ENCODE measurements around the gene SLC25A42. TPM values are rescaled to one million over a fixed set of nuclear protein-coding genes. Genes with fewer than 3 reads are reported as not detected.

Gene SLC25A42
- total RNA-seq, 1 donor from 2014 or later, result 10.6 TPM

DNA sequence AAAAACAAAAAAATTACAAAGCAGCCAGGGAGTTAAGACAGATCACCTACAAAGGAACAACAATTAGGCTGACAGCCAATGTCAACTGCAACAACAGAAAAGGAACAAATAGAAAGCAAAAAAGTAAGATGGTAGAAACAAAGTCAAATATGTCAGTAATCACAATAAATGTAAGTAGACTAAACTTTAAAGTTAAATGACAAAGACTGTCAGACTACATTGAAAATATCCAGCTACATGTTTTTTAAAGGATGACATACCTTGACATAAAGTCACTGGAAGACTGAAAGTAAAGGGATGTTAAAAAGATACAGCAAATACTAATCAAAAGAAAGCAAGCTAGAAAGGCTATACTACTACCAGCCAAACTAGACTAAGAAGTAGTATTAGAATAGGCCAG is 59.6 kb downstream of the SLC25A42 start:
- H3K9me3 Mint-ChIP-seq (ENCODE audit: unreplicated experiment), result peaks cover 12% of the 10 kb centered on the region
- H3K36me3 Mint-ChIP-seq (ENCODE audit: unreplicated experiment), result peaks cover 36% of the 10 kb centered on the region
- no peak overlapping the region for H3K27ac Mint-ChIP-seq (ENCODE audit: unreplicated experiment)
- no peaks in the 10 kb centered on the region for H3K27me3 Mint-ChIP-seq (ENCODE audit: unreplicated experiment)
- DNase-seq (ENCODE audit: extremely low spot score, unreplicated experiment), result no peak
- H3K4me3 Mint-ChIP-seq (ENCODE audit: unreplicated experiment), result no peak overlapping the region
- no peaks in the 10 kb centered on the region for H3K4me1 Mint-ChIP-seq (ENCODE audit: unreplicated experiment)
- TF ChIP-seq, protein P1, sequence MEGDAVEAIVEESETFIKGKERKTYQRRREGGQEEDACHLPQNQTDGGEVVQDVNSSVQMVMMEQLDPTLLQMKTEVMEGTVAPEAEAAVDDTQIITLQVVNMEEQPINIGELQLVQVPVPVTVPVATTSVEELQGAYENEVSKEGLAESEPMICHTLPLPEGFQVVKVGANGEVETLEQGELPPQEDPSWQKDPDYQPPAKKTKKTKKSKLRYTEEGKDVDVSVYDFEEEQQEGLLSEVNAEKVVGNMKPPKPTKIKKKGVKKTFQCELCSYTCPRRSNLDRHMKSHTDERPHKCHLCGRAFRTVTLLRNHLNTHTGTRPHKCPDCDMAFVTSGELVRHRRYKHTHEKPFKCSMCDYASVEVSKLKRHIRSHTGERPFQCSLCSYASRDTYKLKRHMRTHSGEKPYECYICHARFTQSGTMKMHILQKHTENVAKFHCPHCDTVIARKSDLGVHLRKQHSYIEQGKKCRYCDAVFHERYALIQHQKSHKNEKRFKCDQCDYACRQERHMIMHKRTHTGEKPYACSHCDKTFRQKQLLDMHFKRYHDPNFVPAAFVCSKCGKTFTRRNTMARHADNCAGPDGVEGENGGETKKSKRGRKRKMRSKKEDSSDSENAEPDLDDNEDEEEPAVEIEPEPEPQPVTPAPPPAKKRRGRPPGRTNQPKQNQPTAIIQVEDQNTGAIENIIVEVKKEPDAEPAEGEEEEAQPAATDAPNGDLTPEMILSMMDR (IDR thresholded peaks at IDR 0.05), result no peak

DNA sequence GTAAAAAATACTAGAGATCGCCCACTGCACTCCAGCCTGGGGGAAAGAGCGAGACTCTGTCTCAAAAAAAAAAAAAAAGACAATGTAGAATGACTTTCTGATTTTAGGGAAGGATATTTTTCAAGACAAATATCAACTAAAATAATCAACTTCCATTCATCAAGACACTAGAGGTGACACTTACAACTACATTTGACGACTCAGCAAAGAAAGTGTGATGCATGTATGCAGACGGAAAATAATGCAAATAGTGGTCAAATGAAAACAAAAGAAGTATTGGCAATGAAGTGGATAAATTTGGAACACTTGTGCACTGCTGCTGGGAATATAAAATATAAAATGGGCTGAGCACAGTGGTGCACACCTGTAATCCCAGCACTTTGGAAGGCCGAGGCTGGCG is 62.3 kb downstream of the SLC25A42 start:
- Mint-ChIP-seq H3K27me3 (ENCODE audit: unreplicated experiment) (no peaks in the 10 kb centered on the region), H3K4me1 (ENCODE audit: unreplicated experiment) (no peaks in the 10 kb centered on the region), H3K36me3 (ENCODE audit: unreplicated experiment) (peaks cover 31% of the 10 kb centered on the region), H3K4me3 (ENCODE audit: unreplicated experiment) (no peak overlapping the region), H3K9me3 (ENCODE audit: unreplicated experiment) (peaks cover 12% of the 10 kb centered on the region), H3K27ac (ENCODE audit: unreplicated experiment) (no peak overlapping the region)
- TF ChIP-seq, protein P1 (IDR thresholded peaks at IDR 0.05), result no peak
- DNase-seq (ENCODE audit: extremely low spot score, unreplicated experiment), result no peak

DNA sequence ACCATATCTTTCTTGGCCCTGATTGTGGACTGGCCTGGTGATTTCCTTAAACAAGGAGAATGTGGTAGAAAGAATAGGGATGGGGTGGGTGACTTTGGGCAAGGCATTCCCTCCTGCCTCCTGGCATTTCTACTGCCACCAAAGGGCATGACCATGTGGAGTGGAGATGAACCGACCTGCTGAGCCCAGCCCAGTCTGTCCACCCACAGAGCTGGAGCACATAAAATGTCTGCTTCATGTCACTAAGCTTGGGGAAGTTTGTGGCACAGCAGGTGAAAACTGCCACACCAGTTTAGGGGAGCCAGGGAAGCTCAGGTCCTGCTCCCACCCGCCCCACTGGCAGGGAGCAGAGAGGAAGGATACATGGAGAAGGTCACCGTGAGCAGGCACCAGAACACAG is 68.2 kb downstream of the SLC25A42 start:
- H3K9me3 Mint-ChIP-seq (ENCODE audit: unreplicated experiment), result no peaks in the 10 kb centered on the region
- H3K4me3 Mint-ChIP-seq (ENCODE audit: unreplicated experiment), result no peak overlapping the region

DNA sequence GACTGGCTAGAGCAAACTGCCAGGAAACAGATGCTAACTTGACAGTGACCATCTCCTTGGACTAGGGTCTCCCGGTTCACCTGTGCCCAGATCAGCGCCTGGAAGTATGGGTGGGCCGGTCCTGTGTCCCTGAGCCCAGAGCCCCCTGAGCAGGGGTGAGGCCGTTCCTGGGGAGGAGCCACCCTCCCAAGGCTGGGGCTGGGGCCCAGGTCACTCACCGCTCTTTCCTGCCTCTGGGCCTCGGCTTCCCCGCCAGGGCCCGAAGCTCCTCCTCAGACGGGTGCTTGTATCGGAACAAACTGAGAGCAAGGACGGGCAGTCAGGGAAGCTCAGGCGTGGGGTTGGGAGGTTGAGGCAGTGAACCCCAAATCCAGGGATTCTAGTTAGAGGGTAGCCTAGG is 69.1 kb downstream of the SLC25A42 start:
- no peak for DNase-seq (ENCODE audit: extremely low spot score, unreplicated experiment)
- TF ChIP-seq, protein P1 (IDR thresholded peaks at IDR 0.05), result no peak
- peaks cover 9% of the 10 kb centered on the region for H3K36me3 Mint-ChIP-seq (ENCODE audit: unreplicated experiment)
- no peak overlapping the region for H3K4me3 Mint-ChIP-seq (ENCODE audit: unreplicated experiment)
- H3K9me3 Mint-ChIP-seq (ENCODE audit: unreplicated experiment), result no peaks in the 10 kb centered on the region
- no peaks in the 10 kb centered on the region for H3K27me3 Mint-ChIP-seq (ENCODE audit: unreplicated experiment)
- peaks cover 12% of the 10 kb centered on the region for H3K4me1 Mint-ChIP-seq (ENCODE audit: unreplicated experiment)
- H3K27ac Mint-ChIP-seq (ENCODE audit: unreplicated experiment), result no peak overlapping the region

More for the DNA sequence above, 68.2 kb downstream of the SLC25A42 start:
- Mint-ChIP-seq H3K27me3 (ENCODE audit: unreplicated experiment) (no peaks in the 10 kb centered on the region), H3K4me1 (ENCODE audit: unreplicated experiment) (peaks cover 2% of the 10 kb centered on the region), H3K36me3 (ENCODE audit: unreplicated experiment) (peaks cover 11% of the 10 kb centered on the region), H3K27ac (ENCODE audit: unreplicated experiment) (no peak overlapping the region)
- TF ChIP-seq, protein P1 (IDR thresholded peaks at IDR 0.05), result no peak
- no peak for DNase-seq (ENCODE audit: extremely low spot score, unreplicated experiment)

DNA sequence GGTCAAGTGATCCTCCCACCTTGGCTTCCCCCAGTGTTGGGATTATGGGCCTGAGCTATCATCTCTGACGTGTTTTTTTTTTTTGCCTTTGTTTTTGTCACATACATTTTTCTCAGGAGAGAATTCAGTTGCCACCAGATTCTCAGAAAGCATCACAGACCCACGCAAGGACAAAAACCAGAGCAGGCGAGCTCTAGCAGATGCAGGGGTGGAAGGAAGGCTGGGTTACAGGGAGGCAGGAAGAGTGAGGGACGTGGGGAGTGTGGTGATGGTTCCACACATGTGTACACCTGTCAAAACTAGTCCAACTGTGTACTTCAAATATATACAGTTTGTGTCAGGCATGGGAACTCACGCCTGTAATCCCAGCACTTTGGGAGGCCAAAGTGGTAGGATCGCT is 70.2 kb downstream of the SLC25A42 start:
- TF ChIP-seq, protein P1 (IDR thresholded peaks at IDR 0.05), result no peak
- peaks cover 19% of the 10 kb centered on the region for H3K4me1 Mint-ChIP-seq (ENCODE audit: unreplicated experiment)
- DNase-seq (ENCODE audit: extremely low spot score, unreplicated experiment), result no peak
- no peaks in the 10 kb centered on the region for H3K27me3 Mint-ChIP-seq (ENCODE audit: unreplicated experiment)
- peaks cover 9% of the 10 kb centered on the region for H3K36me3 Mint-ChIP-seq (ENCODE audit: unreplicated experiment)
- H3K27ac Mint-ChIP-seq (ENCODE audit: unreplicated experiment), result no peak overlapping the region
- H3K4me3 Mint-ChIP-seq (ENCODE audit: unreplicated experiment), result no peak overlapping the region
- no peaks in the 10 kb centered on the region for H3K9me3 Mint-ChIP-seq (ENCODE audit: unreplicated experiment)
